SK-N-SH (cell line): ENCODE measurements around the gene SNX5. TPM values are rescaled to one million over a fixed set of nuclear protein-coding genes. Genes with fewer than 3 reads are reported as not detected.
A peak's percentile ranks its signal among the peaks of the same experiment; 100 is the strongest.

ENCODE experiments used
- CTCF ChIA-PET: fragments of 300-600, 350-600 bp; formaldehyde crosslinking; extraction: SDS; loops from one replicate; lab custom pipeline; 2021; lab: Yijun Ruan, JAX
- POLR2A ChIA-PET: fragments of 350-600 bp; sonication (Branson Sonifier 250); formaldehyde crosslinking; extraction: SDS; loops from one replicate; lab custom pipeline; 2020; ENCODE audit warnings: antibody characterized with exemption, inconsistent platforms; lab: Yijun Ruan, JAX
- DNase-seq: peaks from one replicate; pipeline ENCODE4 v3.0.0; 2012
- H2AFZ ChIP-seq: fragments of 200-600 bp; sonication (generic); 2 replicates; pipeline ENCODE4 v1.8.1; 2016; ENCODE audit warnings: antibody characterized with exemption, mild to moderate bottlenecking, low read depth
- H3F3A ChIP-seq: fragments of 200-600 bp; sonication (generic); replicated peaks from 2 replicates; pipeline ENCODE3; 2016; ENCODE audit warnings: antibody characterized with exemption, mild to moderate bottlenecking; ENCODE audit not compliant: insufficient read depth
- H3K27ac ChIP-seq, 2 experiments: fragments of 200-500 bp in 1 of 2; fragments of 200-600 bp in 1 of 2; sonication (Bioruptor generic) in 1 of 2; sonication (generic), shearing (Covaris generic) in 1 of 2; 2 replicates each; pipeline versions ENCODE4 v1.5.1 to v1.6.1; 2014 to 2016; ENCODE audit warnings: low read depth in 2 of 2, inconsistent platforms in 1 of 2, low read length in 1 of 2, mild to moderate bottlenecking in 1 of 2, mixed read lengths in 1 of 2
- H3K27me3 ChIP-seq: fragments of 200-600 bp; sonication (generic), shearing (Covaris generic); 2 replicates; pipeline ENCODE4 v1.6.1; 2016; ENCODE audit warnings: mixed run types; ENCODE audit not compliant: insufficient read depth
- H3K36me3 ChIP-seq, 2 experiments: fragments of 200-500 bp in 1 of 2; fragments of 200-600 bp in 1 of 2; sonication (Bioruptor generic) in 1 of 2; sonication (generic) in 1 of 2; replicated peaks in 1 of 2; 2 replicates each; pipeline versions ENCODE3 to v1.5.1; 2014 to 2016; ENCODE audit warnings: low read length in 1 of 2, mild to moderate bottlenecking in 1 of 2; ENCODE audit not compliant: insufficient read depth in 2 of 2, control insufficient read depth in 1 of 2
- H3K4me1 ChIP-seq, 2 experiments: fragments of 200-500 bp in 1 of 2; fragments of 200-600 bp in 1 of 2; sonication (Bioruptor generic) in 1 of 2; sonication (generic), shearing (Covaris generic) in 1 of 2; 2 replicates each; pipeline versions ENCODE4 v1.5.1 to v1.6.1; 2014 to 2016; ENCODE audit warnings: low read depth in 1 of 2, low read length in 1 of 2, mixed run types in 1 of 2; ENCODE audit not compliant: insufficient read depth in 2 of 2, control insufficient read depth in 1 of 2
- H3K4me2 ChIP-seq: fragments of 200-600 bp; sonication (generic), shearing (Covaris generic); 2 replicates; pipeline ENCODE4 v1.6.1; 2017; ENCODE audit warnings: mixed run types
- H3K4me3 ChIP-seq, 2 experiments: fragments of 200-500 bp in 1 of 2; fragments of 200-600 bp in 1 of 2; sonication (Bioruptor generic) in 1 of 2; sonication (generic), shearing (Covaris generic) in 1 of 2; 2 replicates each; pipeline versions ENCODE4 v1.5.1 to v1.8.1; 2014 to 2016; ENCODE audit warnings: low read depth in 2 of 2, inconsistent platforms in 1 of 2, low read length in 1 of 2, mild to moderate bottlenecking in 1 of 2, mixed read lengths in 1 of 2, moderate library complexity in 1 of 2
- H3K79me2 ChIP-seq: fragments of 200-600 bp; sonication (generic); 2 replicates; pipeline ENCODE4 v1.8.1; 2017; ENCODE audit warnings: mild to moderate bottlenecking; ENCODE audit not compliant: insufficient read depth
- H3K9ac ChIP-seq: fragments of 200-600 bp; sonication (generic); 2 replicates; pipeline ENCODE4 v1.6.1; 2017; ENCODE audit warnings: mixed run types
- H3K9me2 ChIP-seq: fragments of 200-600 bp; sonication (generic); 2 replicates; pipeline ENCODE4 v1.6.1; 2017; ENCODE audit warnings: mixed run types
- H3K9me3 ChIP-seq: fragments of 200-600 bp; sonication (generic); 2 replicates; pipeline ENCODE4 v1.6.1; 2017; ENCODE audit warnings: mixed run types, mild to moderate bottlenecking, moderate library complexity
- H4K20me1 ChIP-seq: fragments of 200-600 bp; sonication (generic); 2 replicates; pipeline ENCODE4 v1.6.1; 2017; ENCODE audit warnings: mild to moderate bottlenecking, mixed run types; ENCODE audit not compliant: insufficient read depth
- CHD2 ChIP-seq: fragments of 150-350 bp; IDR thresholded peaks from 2 replicates; pipeline ENCODE4 v1.6.1; 2018; ENCODE audit warnings: low read length; ENCODE audit not compliant: partially characterized antibody
- EZH2phosphoT487 ChIP-seq: fragments of 200-600 bp; sonication (generic); IDR thresholded peaks from 2 replicates; pipeline ENCODE4 v1.6.1; 2017; ENCODE audit warnings: low read depth, mixed run types, mild to moderate bottlenecking, antibody characterized with exemption, moderate library complexity, borderline replicate concordance
- FOSL2 ChIP-seq: IDR thresholded peaks from 2 replicates; pipeline ENCODE4 v1.4.0; 2012; ENCODE audit warnings: low read depth, mild to moderate bottlenecking, moderate library complexity, borderline replicate concordance
- GABPA ChIP-seq: IDR thresholded peaks from 2 replicates; pipeline ENCODE4 v1.4.0; 2012; ENCODE audit warnings: low read depth, mild to moderate bottlenecking
- IRF3 ChIP-seq: fragments of 150-350 bp; IDR thresholded peaks from 2 replicates; pipeline ENCODE4 v1.6.1; 2016; ENCODE audit warnings: mild to moderate bottlenecking, low read depth, low read length
- MAX ChIP-seq: IDR thresholded peaks from 2 replicates; pipeline ENCODE4 v1.4.0; 2012; ENCODE audit warnings: low read depth
- MXI1 ChIP-seq: IDR thresholded peaks from 2 replicates; pipeline ENCODE4 v1.6.1; 2012; ENCODE audit warnings: mild to moderate bottlenecking, low read depth, low read length, improper control_type of control experiment
- NFIC ChIP-seq: IDR thresholded peaks from 2 replicates; pipeline ENCODE4 v1.4.0; 2012; ENCODE audit warnings: borderline replicate concordance
- NRF1 ChIP-seq: IDR thresholded peaks from 2 replicates; pipeline ENCODE4 v1.6.1; 2012; ENCODE audit warnings: low read depth, mild to moderate bottlenecking, low read length
- RCOR1 ChIP-seq: fragments of 150-350 bp; IDR thresholded peaks from 2 replicates; pipeline ENCODE4 v1.6.1; 2017; ENCODE audit warnings: antibody characterized with exemption, low read length
- RFX5 ChIP-seq: IDR thresholded peaks from 2 replicates; pipeline ENCODE4 v1.6.1; 2012; ENCODE audit warnings: mild to moderate bottlenecking, improper control_type of control experiment, low read length
- SIN3A ChIP-seq: IDR thresholded peaks from 2 replicates; pipeline ENCODE4 v1.6.1; 2012; ENCODE audit warnings: low read depth, mild to moderate bottlenecking, low read length, moderate library complexity, borderline replicate concordance
- TCF12 ChIP-seq: IDR thresholded peaks from 2 replicates; pipeline ENCODE4 v1.4.0; 2012
- USF1 ChIP-seq: IDR thresholded peaks from 2 replicates; pipeline ENCODE4 v1.4.0; 2012; ENCODE audit warnings: low read depth, borderline replicate concordance
- USF2 ChIP-seq: fragments of 150-350 bp; IDR thresholded peaks from 2 replicates; pipeline ENCODE4 v1.6.1; 2017; ENCODE audit warnings: antibody characterized with exemption, low read length, low read depth, borderline replicate concordance
- WGBS: methylation state at CpG from one replicate; pipeline ENCODE4 v1.1.6; 2017; ENCODE audit warnings: low lambda C conversion rate; 5-methylcytosine and 5-hydroxymethylcytosine counted together
- polyA plus RNA-seq, 3 experiments: library from polyadenylated mRNA; depleted of rRNA; stranded (reverse); fragments of >200 nt; gene quantifications; 2 replicates each; pipeline ENCODE4 v1.2.3, GENCODE V29; 2012

SNX5 gene
- polyA plus RNA-seq, 1 of the 3 experiments (the other 2 are of a cell fraction), result 76.2 TPM

GRCh38 chr20:17959257-17959627, 9.4 kb downstream of the SNX5 start:
- Histone ChIP-seq H3F3A (peaks cover 10% of the 10 kb centered on the region), H3K4me3 (no peak overlapping the region), H3K9me3 (no peaks in the 10 kb centered on the region), H2AFZ (no peak overlapping the region), H3K4me2 (0 out of 2 replicates have a peak overlapping the region, but pooled peaks have one; percentile 11), H3K9me2 (no peaks in the 10 kb centered on the region), H3K36me3 (peaks cover 19 to 35% of the 10 kb centered on the region in 2 experiments), H3K4me1 (peaks cover 13 to 16% of the 10 kb centered on the region in 2 experiments; a peak in 3 of 4 replicates), H4K20me1 (peaks cover 88% of the 10 kb centered on the region), H3K9ac (no peak overlapping the region), H3K27ac (peak overlapping the region; percentile 37 to 56; a peak in 3 of 4 replicates), H3K27me3 (no peaks in the 10 kb centered on the region), H3K79me2 (peaks cover 100% of the 10 kb centered on the region)
- no peak for TF ChIP-seq GABPA
- no peak for TF ChIP-seq USF2
- TF ChIP-seq MXI1, result no peak
- TF ChIP-seq CHD2, result no peak
- no peak for TF ChIP-seq NFIC
- TF ChIP-seq EZH2phosphoT487, result no peak
- TF ChIP-seq USF1, result no peak
- TF ChIP-seq TCF12, result no peak
- no peak for TF ChIP-seq MAX
- no peak for TF ChIP-seq SIN3A
- TF ChIP-seq FOSL2, result no peak
- TF ChIP-seq NRF1, result no peak
- TF ChIP-seq IRF3, result no peak
- TF ChIP-seq RFX5, result no peak
- no peak for TF ChIP-seq RCOR1
- DNase-seq, result no peak
- 82% methylated on average over 5 of the region's 5 CpGs for WGBS
- POLR2A ChIA-PET, result interaction anchor here (0.8 to 1.5 kb wide), 2 partner anchors 10 to 22 kb away, joined by 3 to 5 read pairs; partner anchors contain the start of genes MGME1 and SNX5
- CTCF ChIA-PET, result interaction anchor here (0.9 to 2.3 kb wide), 7 partner anchors 8 to 422 kb away, joined by 3 to 13 read pairs (median 6); partner anchors contain the start of genes MGME1 and SNX5
